Ovary (tissue), 9 donors: Measurements from ENCODE around the gene TCEA2. TPM values are rescaled to one million over a fixed set of nuclear protein-coding genes. Genes with fewer than 3 reads are reported as not detected.

Source experiments
- DNase-seq, 5 donors: peaks; one replicate each; pipeline ENCODE4 v3.0.0-alpha.2; 2019 to 2020
- H3K27ac ChIP-seq, 2 donors: fragments of 200-600 bp; one replicate each; pipeline versions ENCODE4 v1.5.1 to v1.8.0; 2019 to 2022
- H3K27me3 ChIP-seq: fragments of 200-600 bp; one replicate; pipeline ENCODE4 v1.8.0; 2022
- H3K36me3 ChIP-seq: fragments of 200-600 bp; sonication (generic); one replicate; pipeline ENCODE4 v1.5.1; 2019
- H3K4me1 ChIP-seq: one replicate; pipeline ENCODE4 v1.8.1; 2013; ENCODE audit warnings: mild to moderate bottlenecking, moderate library complexity; ENCODE audit not compliant: insufficient read depth
- H3K4me3 ChIP-seq: fragments of 200-600 bp; sonication (generic); one replicate; pipeline ENCODE4 v1.5.1; 2017
- H3K9me3 ChIP-seq, 2 donors: fragments of 200-600 bp in 1 of 2; sonication (generic) in 1 of 2; one replicate each; pipeline versions ENCODE4 v1.5.1 to v1.8.1; 2013 to 2019; ENCODE audit warnings: mild to moderate bottlenecking in 1 of 2, moderate library complexity in 1 of 2
- CTCF ChIP-seq, 3 donors: fragments of 450-650 bp in 2 of 3; fragments of 200-600 bp in 1 of 3; IDR thresholded peaks; one replicate each; pipeline versions ENCODE4 v1.5.1 to v1.8.0; 2016 to 2022; ENCODE audit warnings: antibody characterized with exemption in 3 of 3, mild to moderate bottlenecking in 1 of 3
- EP300 ChIP-seq: sonication (generic); formaldehyde crosslinking; IDR thresholded peaks from one replicate; pipeline ENCODE4 v1.6.1; 2017; ENCODE audit warnings: antibody characterized with exemption
- POLR2A ChIP-seq: fragments of 450-650 bp; IDR thresholded peaks from one replicate; pipeline ENCODE4 v1.6.1; 2017; ENCODE audit warnings: antibody characterized with exemption, mild to moderate bottlenecking, moderate library complexity
- WGBS, 3 donors: extraction: QIAGEN DNeasy Blood & Tissue Kit in 1 of 3; methylation state at CpG; one replicate each; pipeline versions ENCODE4 v1.1.5 to v1.1.7; 2013 to 2017; 5-methylcytosine and 5-hydroxymethylcytosine counted together
- intact Hi-C, 4 donors: fragments of 100-400 bp; cut with DNase I; formaldehyde crosslinking; loops; one replicate each; pipeline versions ENCODE4 v1.11.0 to v1.15.1; 2022 to 2023
- polyA plus RNA-seq, 2 donors: library from polyadenylated mRNA; stranded (reverse); fragments of 200-250 nt in 1 of 2; fragments of 350-450 nt in 1 of 2; fragmentation: Illumina TruSeq in 1 of 2; extraction: RNeasy Lipid Tissue Mini Kit (QIAGEN cat#74804) in 1 of 2; gene quantifications; one replicate each; pipeline ENCODE4 v1.2.3, GENCODE V29; 2013 to 2014
- total RNA-seq, 7 donors: library from RNA; depleted of rRNA in 2 of 7; stranded (reverse); fragments of >200 nt in 2 of 7; fragmentation: NEBNext Ultra II Directional in 3 of 7; extraction: Animal tissue kit (Norgen Biotek cat#: 25700) in 3 of 7; gene quantifications; one replicate each; pipeline versions ENCODE4 v1.1.0 to v1.2.4, GENCODE V29; 2016 to 2023
- donor health status: DM: no; HTN: no; CAD: no; lungs with moderate emphysema.
- donor health status: DM: no; HTN: no; CAD: no.
- donor health status: Bipolar disorder and iron deficiency.
- donor health status: DM: yes; HTN: yes; CAD: no.
- donor health status: DM: no; HTN: no; CAD: no.
- donor health status: DM: yes; HTN: yes; CAD: no.

Gene TCEA2
- total and polyA plus RNA-seq, 9 donors = 20.0 to 93.5 (median 71.9) TPM

- Histone ChIP-seq H3K9me3 (no peaks in the 10 kb centered on the region), H3K4me3 (no peak overlapping the region), H3K27me3 (no peaks in the 10 kb centered on the region), H3K27ac (no peak overlapping the region), H3K36me3 (no peaks in the 10 kb centered on the region), H3K4me1 (peaks cover 4% of the 10 kb centered on the region)
- intact Hi-C loops = no loop called here
- DNase-seq = no peak
- 74 to 87% (median 83%) methylated on average over 6 of the region's 6 CpGs for WGBS, 3 donors
- TF ChIP-seq EP300 = no peak
- no peak for TF ChIP-seq CTCF (IDR thresholded peaks at IDR 0.05)
- no peak for TF ChIP-seq POLR2A
These were observed 4.1 kb downstream of the TCEA2 start for GRCh38 chr20:64067005-64067632.

- intact Hi-C loops = no loop called here
- Histone ChIP-seq H3K4me1 (peaks cover 1% of the 10 kb centered on the region), H3K9me3 (no peaks in the 10 kb centered on the region), H3K36me3 (no peaks in the 10 kb centered on the region), H3K27ac (no peak overlapping the region), H3K4me3 (no peak overlapping the region), H3K27me3 (no peaks in the 10 kb centered on the region)
- TF ChIP-seq EP300 (no peak), CTCF (IDR thresholded peaks at IDR 0.05) (no peak), POLR2A (no peak)
- 62 to 71% (median 63%) methylated on average over 9 to 12 of the region's 12 CpGs for WGBS, 3 donors
- DNase-seq = no peak
These were observed 4.8 kb downstream of the TCEA2 start for GRCh38 chr20:64067733-64068307.

GRCh38 chr20:64068386-64069208 lies 5.6 kb downstream of the TCEA2 start:
- no peaks in the 10 kb centered on the region for H3K9me3 ChIP-seq
- TF ChIP-seq EP300 (no peak), POLR2A (no peak), CTCF (IDR thresholded peaks at IDR 0.05) (no peak)
- no peaks in the 10 kb centered on the region for H3K27me3 ChIP-seq
- H3K36me3 ChIP-seq = no peaks in the 10 kb centered on the region
- H3K27ac ChIP-seq = no peak overlapping the region
- H3K4me3 ChIP-seq = no peak overlapping the region
- peaks cover 1% of the 10 kb centered on the region for H3K4me1 ChIP-seq
- intact Hi-C loops = no loop called here
- DNase-seq = no peak
- 69 to 79% (median 77%) methylated on average over 12 of the region's 12 CpGs for WGBS, 3 donors

GRCh38 chr20:64069209-64069613 lies 6.2 kb downstream of the TCEA2 start:
- 90 to 94% (median 91%) methylated on average over 19 to 20 of the region's 20 CpGs for WGBS, 3 donors
- intact Hi-C loops = no loop called here
- TF ChIP-seq EP300 = no peak
- no peak for TF ChIP-seq CTCF (IDR thresholded peaks at IDR 0.05)
- TF ChIP-seq POLR2A = no peak
- Histone ChIP-seq H3K27ac (no peak overlapping the region), H3K9me3 (no peaks in the 10 kb centered on the region), H3K36me3 (no peaks in the 10 kb centered on the region), H3K4me1 (peaks cover 1% of the 10 kb centered on the region), H3K4me3 (no peak overlapping the region), H3K27me3 (no peaks in the 10 kb centered on the region)
- no peak for DNase-seq
